Lower leg skin (tissue), 3 donors: Measurements from ENCODE around the gene GON7.

Experiments used
- CTCF ChIP-seq, 3 donors: fragments of 450-650 bp; IDR thresholded peaks; one replicate each; pipeline ENCODE4 v1.5.1; 2016; ENCODE audit warnings: antibody characterized with exemption in 3 of 3, mild to moderate bottlenecking in 3 of 3, moderate library complexity in 2 of 3
- POLR2A ChIP-seq, 2 donors: fragments of 450-650 bp; IDR thresholded peaks; one replicate each; pipeline ENCODE4 v1.6.1; 2016 to 2017; ENCODE audit warnings: antibody characterized with exemption in 2 of 2, mild to moderate bottlenecking in 1 of 2, moderate library complexity in 1 of 2

DNA sequence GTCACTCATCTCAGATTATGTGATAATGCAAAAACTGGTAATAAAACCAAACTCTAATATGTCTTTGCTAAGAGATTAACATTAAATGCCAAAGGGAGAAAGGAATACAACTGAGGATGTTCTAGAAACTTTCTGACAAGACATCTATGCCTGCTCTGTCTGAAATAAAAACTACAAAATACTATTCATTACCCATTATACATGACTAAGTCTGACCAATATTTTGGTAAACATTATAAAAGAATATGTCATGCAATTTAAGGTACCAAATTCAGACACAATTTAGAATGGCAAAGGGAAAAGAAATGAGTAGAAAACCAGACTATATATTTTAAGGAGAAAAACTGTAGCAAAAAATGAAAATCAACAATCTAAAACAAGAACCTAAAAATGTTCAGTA is 39.7 kb upstream of the GON7 start:
- TF ChIP-seq CTCF (IDR thresholded peaks at IDR 0.05): no peak
- TF ChIP-seq POLR2A (IDR thresholded peaks at IDR 0.05): no peak
